Right forelimb (tissue), 1 donor: ENCODE data around the gene AGBL5.

Experiments used
- DNase-seq: peaks from one replicate; pipeline ENCODE4 v3.0.0-alpha.2; 2018

AGBL5 gene

DNA sequence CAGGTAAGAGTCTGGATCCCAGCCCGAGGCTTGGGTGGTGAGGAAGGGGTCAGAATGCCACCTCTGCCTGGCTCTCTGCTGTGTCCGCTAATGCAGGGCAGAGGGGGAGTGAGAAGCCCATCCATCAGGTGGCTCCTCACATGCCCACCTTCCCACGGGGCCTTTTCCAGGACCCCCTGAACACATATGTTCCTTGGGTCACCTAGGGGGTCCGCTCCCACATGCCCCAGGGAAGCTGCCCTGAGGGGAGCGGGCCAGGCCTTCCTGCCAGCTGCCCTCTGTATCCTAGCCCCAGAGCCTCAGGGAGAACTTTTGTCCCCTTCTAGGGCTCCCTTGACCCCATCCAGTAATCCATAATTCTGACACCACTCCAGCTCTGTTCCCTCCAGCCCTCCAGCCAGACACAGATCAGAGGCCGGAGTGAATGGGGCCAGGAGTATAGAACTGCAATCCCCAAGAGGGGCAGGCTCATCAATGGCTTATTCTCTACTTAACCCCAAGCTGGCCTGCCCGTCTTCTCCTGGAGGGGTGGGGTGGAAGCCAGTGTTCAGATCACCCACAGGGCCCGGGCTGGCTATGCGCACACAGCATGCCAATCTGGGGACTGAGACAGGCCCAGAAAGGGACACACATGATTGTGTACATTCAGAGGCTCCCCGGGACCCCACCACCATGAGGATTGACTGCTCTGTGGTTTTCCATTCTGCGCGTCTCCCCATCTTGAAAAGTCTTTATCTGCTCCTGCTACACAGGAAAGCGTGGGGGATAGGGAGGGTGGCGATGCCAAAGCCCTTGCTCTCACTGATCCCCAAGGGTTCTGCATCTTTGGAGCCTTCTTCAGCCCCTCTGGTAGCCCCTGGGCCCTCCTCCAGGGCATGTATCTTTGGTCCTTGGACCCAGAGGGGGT lies 28.0 kb downstream of the AGBL5 start:
- no peak for DNase-seq

DNA sequence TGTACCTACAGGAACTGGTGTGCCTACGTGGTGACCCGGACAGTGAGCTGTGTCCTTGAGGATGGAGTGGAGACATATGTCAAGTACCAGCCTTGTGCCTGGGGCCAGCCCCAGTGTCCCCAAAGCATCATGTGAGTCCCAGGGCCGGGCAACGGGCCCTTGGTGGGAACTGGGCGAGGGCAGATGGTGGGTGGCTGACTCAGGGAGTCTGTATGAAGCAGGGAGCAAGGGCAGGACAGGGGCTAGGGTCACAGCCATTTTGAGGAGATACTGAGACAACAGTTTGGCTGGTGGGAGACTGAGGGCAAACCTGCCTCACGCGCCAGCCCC lies 28.6 kb downstream of the AGBL5 start:
- DNase-seq = no peak

DNA sequence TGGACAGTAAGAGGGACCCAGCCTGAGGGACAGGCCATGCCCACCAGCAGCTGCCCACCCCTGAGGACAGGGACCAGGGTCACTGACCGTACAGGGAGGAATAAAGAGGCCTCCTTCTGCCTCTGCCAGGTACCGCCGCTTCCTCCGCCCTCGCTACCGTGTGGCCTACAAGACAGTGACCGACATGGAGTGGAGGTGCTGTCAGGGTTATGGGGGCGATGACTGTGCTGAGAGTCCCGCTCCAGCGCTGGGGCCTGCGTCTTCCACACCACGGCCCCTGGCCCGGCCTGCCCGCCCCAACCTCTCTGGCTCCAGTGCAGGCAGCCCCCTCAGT lies 29.1 kb downstream of the AGBL5 start:
- DNase-seq = no peak

DNA sequence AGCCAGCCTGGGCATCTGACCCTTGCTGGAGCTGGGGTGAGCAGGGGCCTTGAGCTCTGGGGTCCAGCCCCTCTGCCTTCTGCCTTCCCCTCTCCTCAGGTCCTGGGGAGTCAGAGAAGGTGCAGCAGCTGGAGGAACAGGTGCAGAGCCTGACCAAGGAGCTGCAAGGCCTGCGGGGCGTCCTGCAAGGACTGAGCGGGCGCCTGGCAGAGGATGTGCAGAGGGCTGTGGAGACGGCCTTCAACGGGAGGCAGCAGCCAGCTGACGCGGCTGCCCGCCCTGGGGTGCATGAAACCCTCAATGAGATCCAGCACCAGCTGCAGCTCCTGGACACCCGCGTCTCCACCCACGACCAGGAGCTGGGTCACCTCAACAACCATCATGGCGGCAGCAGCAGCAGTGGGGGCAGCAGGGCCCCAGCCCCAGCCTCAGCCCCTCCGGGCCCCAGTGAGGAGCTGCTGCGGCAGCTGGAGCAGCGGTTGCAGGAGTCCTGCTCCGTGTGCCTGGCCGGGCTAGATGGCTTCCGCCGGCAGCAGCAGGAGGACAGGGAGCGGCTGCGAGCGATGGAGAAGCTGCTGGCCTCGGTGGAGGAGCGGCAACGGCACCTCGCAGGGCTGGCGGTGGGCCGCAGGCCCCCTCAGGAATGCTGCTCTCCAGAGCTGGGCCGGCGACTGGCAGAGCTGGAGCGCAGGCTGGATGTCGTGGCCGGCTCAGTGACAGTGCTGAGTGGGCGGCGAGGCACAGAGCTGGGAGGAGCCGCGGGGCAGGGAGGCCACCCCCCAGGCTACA lies 30.7 kb downstream of the AGBL5 start:
- DNase-seq = no peak

DNA sequence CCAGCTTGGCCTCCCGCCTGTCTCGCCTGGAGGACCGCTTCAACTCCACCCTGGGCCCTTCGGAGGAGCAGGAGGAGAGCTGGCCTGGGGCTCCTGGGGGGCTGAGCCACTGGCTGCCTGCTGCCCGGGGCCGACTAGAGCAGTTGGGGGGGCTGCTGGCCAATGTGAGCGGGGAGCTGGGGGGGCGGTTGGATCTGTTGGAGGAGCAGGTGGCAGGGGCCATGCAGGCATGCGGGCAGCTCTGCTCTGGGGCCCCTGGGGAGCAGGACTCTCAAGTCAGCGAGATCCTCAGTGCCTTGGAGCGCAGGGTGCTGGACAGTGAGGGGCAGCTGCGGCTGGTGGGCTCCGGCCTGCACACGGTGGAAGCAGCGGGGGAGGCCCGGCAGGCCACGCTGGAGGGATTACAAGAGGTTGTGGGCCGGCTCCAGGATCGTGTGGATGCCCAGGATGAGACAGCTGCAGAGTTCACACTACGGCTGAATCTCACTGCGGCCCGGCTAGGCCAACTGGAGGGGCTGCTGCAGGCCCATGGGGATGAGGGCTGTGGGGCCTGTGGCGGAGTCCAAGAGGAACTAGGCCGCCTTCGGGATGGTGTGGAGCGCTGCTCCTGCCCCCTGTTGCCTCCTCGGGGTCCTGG lies 31.4 kb downstream of the AGBL5 start:
- DNase-seq = no peak

DNA sequence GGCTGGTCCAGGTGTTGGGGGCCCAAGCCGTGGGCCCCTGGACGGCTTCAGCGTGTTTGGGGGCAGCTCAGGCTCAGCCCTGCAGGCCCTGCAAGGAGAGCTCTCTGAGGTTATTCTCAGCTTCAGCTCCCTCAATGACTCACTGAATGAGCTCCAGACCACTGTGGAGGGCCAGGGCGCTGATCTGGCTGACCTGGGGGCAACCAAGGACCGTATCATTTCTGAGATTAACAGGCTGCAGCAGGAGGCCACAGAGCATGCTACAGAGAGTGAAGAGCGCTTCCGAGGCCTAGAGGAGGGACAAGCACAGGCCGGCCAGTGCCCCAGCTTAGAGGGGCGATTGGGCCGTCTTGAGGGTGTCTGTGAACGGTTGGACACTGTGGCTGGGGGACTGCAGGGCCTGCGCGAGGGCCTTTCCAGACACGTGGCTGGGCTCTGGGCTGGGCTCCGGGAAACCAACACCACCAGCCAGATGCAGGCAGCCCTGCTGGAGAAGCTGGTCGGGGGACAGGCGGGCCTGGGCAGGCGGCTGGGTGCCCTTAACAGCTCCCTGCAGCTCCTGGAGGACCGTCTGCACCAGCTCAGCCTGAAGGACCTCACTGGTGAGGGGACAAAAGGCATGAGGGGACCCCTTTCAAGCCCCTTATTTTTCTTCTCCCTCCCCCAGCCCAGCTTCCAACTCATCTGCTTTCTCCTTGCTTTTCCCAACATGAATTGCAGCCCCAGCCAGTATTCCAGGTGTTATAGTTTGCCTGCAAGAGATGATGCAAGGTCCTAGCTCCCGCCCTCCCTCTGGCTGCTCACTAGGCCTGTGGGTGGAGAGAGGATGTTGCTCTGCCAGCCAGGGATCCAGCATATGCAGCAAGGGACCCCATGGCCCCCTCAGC lies 32.2 kb downstream of the AGBL5 start:
- DNase-seq = no peak

DNA sequence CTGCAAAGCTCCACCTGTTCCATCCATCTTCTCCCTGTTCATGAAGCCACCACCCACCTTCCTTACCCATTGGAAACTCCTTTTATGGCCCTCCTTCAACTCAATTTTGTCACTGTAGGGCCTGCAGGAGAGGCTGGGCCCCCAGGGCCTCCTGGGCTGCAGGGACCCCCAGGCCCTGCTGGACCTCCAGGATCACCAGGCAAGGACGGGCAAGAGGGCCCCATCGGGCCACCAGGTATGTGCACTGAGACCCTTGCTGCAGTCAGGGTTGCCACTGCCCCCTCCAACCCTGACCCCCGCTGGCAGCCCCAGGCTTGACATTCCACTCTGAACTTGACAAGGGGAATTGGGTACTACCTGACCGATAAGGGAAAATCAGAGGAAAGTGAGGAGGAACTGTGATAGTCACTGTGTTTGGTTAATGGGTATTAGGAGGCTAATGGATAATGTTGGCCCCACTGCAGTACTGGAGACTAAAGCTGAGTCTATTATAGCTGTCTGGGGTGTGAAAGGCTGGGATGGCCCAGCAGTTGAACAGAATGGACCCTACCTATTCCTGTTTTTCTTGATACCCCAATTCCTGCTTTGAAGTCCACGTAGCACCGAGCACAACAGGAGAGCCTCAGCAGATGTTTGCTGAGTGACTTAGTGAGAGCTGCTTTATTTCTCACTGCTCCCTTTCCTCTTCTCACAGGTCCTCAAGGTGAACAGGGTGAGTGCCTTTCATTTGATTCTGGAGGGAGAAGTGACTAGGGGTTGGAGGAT lies 33.0 kb downstream of the AGBL5 start:
- DNase-seq = no peak

- no peak for DNase-seq
Measured at GRCh38 chr2:27085062-27085672, 33.7 kb downstream of the AGBL5 start.

- peak; percentile 75 for DNase-seq
Measured at GRCh38 chr2:27085673-27086089, 34.2 kb downstream of the AGBL5 start.

GRCh38 chr2:27086090-27086723 lies 34.7 kb downstream of the AGBL5 start:
- peak; percentile 99 for DNase-seq

DNA sequence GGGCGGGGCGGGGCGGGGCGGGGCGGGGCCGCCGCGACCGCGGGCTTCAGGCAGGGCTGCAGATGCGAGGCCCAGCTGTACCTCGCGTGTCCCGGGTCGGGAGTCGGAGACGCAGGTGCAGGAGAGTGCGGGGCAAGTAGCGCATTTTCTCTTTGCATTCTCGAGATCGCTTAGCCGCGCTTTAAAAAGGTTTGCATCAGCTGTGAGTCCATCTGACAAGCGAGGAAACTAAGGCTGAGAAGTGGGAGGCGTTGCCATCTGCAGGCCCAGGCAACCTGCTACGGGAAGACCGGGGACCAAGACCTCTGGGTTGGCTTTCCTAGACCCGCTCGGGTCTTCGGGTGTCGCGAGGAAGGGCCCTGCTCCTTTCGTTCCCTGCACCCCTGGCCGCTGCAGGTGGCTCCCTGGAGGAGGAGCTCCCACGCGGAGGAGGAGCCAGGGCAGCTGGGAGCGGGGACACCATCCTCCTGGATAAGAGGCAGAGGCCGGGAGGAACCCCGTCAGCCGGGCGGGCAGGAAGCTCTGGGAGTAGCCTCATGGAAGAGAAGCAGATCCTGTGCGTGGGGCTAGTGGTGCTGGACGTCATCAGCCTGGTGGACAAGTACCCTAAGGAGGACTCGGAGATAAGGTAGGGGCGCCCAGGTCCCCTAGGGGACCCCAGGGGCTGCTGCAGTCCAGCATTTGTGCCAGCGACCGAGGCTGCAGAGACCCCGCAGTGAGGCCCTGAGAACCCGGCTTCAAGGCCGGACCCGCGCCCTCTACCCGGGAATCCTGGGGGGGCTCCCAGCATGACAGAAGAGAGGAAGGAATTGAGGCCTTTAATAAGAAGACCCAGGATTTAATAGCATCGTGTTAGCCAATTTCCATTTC lies 35.5 kb downstream of the AGBL5 start, which contains the start of gene KHK:
Gene KHK, plus strand, starts transcription at position 49 of the 870 bp plus-strand sequence. Its CDS starts 488 bp downstream, at position 537.
- no peak for DNase-seq

- DNase-seq = no peak
Measured at GRCh38 chr2:27087823-27088410, 36.4 kb downstream of the AGBL5 start.

- no peak for DNase-seq
Measured at GRCh38 chr2:27088634-27089033, 37.2 kb downstream of the AGBL5 start.

DNA sequence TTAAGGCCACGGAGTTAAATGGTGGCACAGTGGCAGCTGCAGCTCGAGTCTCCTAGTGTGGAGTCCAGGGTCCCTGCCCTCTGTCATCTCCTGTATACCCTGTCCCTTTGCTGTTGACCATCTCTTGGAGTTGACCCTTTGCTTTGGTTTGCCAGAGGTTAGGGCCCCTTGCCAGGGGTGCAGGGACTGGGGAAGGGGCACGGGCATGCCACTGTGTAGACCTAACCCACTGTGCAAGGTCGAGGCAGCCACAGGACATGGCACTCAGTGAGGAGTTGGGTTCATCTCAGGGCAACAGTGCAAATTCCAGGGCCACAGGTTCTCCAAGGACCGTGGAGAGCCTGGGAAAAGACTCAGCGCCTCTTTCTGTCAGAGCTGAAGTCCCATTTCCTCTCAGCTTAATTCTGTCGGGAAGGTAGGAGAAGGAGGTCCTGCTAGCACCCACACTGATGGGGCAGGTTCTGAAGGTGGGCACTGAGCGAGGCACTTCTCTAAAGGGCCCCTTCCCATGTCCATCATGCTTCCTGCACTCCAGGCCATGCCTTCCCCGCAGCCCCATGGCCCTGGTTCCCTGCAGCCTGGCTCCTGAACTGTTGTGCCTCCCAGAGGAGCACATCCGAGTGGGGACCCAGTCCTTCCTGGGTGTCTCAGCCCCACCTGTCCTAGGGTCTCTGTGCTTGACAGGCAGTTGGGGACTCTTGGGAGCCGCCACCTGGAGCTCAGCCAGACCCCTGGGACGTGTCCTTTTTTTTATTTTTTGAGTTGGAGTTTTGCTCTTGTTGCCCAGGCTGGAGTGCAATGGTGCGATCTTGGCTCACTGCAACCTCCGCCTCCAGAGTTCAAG lies 37.9 kb downstream of the AGBL5 start:
- DNase-seq = no peak

- no peak for DNase-seq
Measured at GRCh38 chr2:27091746-27092695, 40.6 kb downstream of the AGBL5 start.

DNA sequence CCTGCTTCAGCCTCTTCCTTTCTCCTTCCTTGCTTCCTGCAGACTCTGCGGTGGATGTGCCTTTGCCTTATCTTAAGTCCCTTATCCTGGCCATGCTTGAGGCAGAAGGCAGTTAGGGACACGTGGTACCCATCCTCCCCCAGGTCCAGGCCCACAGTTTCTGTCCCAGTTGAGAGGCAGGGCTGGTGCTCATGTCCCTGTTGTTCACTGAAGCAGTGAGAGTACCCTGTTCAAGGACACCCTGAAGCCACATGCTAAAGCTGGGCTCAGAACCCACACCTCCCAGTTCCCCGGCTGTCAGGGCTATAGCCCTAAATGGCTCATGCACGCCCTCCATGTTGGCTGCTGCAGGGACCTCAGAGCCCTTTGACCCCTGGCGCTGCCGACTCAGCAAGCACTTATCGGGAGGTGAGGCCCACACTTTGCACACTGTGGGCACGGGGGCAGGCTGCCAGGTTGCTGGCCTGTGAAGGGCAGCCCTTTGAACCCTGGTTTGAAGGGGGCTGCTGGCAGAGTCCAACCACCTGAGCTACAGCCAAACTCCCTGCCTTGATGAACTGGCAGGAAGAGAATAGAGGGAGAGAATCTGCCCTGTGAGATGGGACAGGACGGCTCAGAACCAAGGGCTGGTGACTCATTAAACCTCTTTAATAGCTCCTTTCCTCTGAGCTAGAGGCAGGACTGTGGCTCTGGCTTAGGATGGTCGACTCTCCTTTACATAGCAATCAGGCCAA lies 41.4 kb downstream of the AGBL5 start:
- peak; percentile 38 for DNase-seq
